ENCODE data around the gene KLHL3. TPM values are rescaled to one million over a fixed set of nuclear protein-coding genes. Genes with fewer than 3 reads are reported as not detected.

KLHL3 gene
- polyA plus RNA-seq, 1 experiment = 1.1 TPM

GRCh38 chr5:137633896-137634295, 102.0 kb downstream of the KLHL3 start:
- no peak for TF ChIP-seq CTCF (IDR thresholded peaks at IDR 0.05; ENCODE audit: insufficient read depth, low read depth, low read length)
- CTCF ChIA-PET = interaction anchor here (1.5 to 2.6 kb wide), 4 partner anchors 26 to 145 kb away, joined by 5 to 18 read pairs (median 8); partner anchors contain the start of gene KLHL3

GRCh38 chr5:137632716-137633115, 103.2 kb downstream of the KLHL3 start:
- Histone ChIP-seq H3K4me3 (ENCODE audit: low read depth, low read length) (no peak overlapping the region), H3K27me3 (ENCODE audit: control insufficient read depth, insufficient read depth, low read length) (no peaks in the 10 kb centered on the region), H3K36me3 (ENCODE audit: control insufficient read depth, insufficient read depth, low read length) (no peaks in the 10 kb centered on the region)
- ChIA-PET POLR2A (no interaction called here), CTCF (interaction anchor here (1.6 kb wide), 1 partner anchor 110 kb away, joined by 6 read pairs; no protein-coding TSS in a partner anchor)
- TF ChIP-seq CTCF (IDR thresholded peaks at IDR 0.05; ENCODE audit: insufficient read depth, low read depth, low read length) = no peak
- DNase-seq (ENCODE audit: low read depth) = no peak

More at GRCh38 chr5:137633896-137634295, 102.0 kb downstream of the KLHL3 start:
- POLR2A ChIA-PET = no interaction called here
- DNase-seq (ENCODE audit: low read depth) = no peak
- Histone ChIP-seq H3K27me3 (ENCODE audit: control insufficient read depth, insufficient read depth, low read length) (no peaks in the 10 kb centered on the region), H3K36me3 (ENCODE audit: control insufficient read depth, insufficient read depth, low read length) (no peaks in the 10 kb centered on the region), H3K4me3 (ENCODE audit: low read depth, low read length) (no peak overlapping the region)

- TF ChIP-seq CTCF (IDR thresholded peaks at IDR 0.05; ENCODE audit: insufficient read depth, low read depth, low read length) = no peak
- Histone ChIP-seq H3K4me3 (ENCODE audit: low read depth, low read length) (no peak overlapping the region), H3K36me3 (ENCODE audit: control insufficient read depth, insufficient read depth, low read length) (no peaks in the 10 kb centered on the region), H3K27me3 (ENCODE audit: control insufficient read depth, insufficient read depth, low read length) (no peaks in the 10 kb centered on the region; the same call in 1 of the 2 replicates)
- ChIA-PET CTCF (interaction anchor here (1.6 to 4.4 kb wide), 4 partner anchors 9 to 111 kb away, joined by 6 to 50 read pairs (median 26); partner anchors contain the start of gene KLHL3), POLR2A (interaction anchor here (0.5 kb wide), 1 partner anchor 430 kb away, joined by 43 read pairs; no protein-coding TSS in a partner anchor)
- DNase-seq (ENCODE audit: low read depth) = no peak
These were observed 104.4 kb downstream of the KLHL3 start for GRCh38 chr5:137631453-137631852.

DNA sequence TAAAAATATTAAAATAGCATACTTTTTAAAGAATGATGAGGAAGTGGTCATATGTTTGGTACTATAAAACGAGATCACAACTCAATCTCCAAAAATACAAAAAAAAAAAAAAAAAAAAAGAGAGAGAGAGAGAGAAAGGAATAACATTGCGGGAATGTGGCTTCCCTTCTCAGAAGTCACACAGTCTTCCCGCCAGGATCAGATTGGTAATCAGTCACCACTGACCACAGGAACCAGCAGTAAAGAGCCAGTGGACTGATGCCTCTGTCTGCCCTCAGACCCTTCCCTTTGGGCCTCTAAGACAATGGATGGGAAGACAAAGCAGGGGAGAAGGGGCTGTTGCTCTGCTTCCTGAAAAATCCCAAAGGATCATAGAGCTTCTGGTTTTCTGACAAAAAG, 104.9 kb downstream of the KLHL3 start:
- no peaks in the 10 kb centered on the region; the same call in 1 of the 2 replicates for H3K27me3 ChIP-seq (ENCODE audit: control insufficient read depth, insufficient read depth, low read length)
- DNase-seq (ENCODE audit: low read depth) = no peak
- ChIA-PET POLR2A (no interaction called here), CTCF (interaction anchor here (0.7 to 4.4 kb wide), 7 partner anchors 10 to 113 kb away, joined by 3 to 141 read pairs (median 14); partner anchors contain the start of gene KLHL3)
- H3K36me3 ChIP-seq (ENCODE audit: control insufficient read depth, insufficient read depth, low read length) = no peaks in the 10 kb centered on the region
- no peak for TF ChIP-seq CTCF (IDR thresholded peaks at IDR 0.05; ENCODE audit: insufficient read depth, low read depth, low read length)
- no peak overlapping the region for H3K4me3 ChIP-seq (ENCODE audit: low read depth, low read length)

DNA sequence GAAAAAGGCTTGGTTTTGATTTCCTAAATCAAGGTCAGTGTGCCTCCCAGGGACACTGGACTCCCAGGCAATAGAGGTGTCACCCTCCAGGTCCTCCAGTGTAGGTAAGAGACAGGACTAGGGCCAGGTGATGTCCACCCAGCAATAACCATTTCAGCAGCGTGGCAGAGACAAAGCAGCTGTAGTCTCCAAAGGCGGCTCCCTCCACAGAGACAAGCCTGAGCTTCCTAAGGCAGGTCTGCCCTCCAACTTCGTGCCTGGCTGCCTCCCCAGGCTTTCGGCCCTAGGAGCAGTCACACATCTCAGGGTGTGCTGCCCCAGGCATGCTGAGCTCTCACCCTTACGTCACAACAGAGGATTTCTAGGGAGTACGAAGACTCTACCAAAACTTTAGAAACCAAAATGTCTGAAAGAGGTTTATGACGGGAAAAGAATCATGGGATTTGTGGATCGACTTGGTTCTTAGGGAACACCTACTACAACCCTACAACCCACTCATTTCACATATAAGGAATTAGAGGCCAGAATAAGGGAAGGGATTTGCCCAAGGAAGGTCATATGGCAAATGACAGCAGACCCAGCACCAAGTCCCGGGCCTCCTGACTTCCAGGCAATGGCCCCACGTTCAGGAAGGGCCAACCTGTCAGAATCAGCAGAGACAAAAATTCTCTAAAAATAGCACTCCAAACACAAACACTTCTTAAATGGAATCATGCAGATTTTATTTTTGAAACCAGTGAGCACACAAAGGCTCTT, 105.5 kb downstream of the KLHL3 start:
- Histone ChIP-seq H3K4me3 (ENCODE audit: low read depth, low read length) (no peak overlapping the region), H3K27me3 (ENCODE audit: control insufficient read depth, insufficient read depth, low read length) (no peaks in the 10 kb centered on the region; the same call in 1 of the 2 replicates), H3K36me3 (ENCODE audit: control insufficient read depth, insufficient read depth, low read length) (no peaks in the 10 kb centered on the region)
- TF ChIP-seq CTCF (IDR thresholded peaks at IDR 0.05; ENCODE audit: insufficient read depth, low read depth, low read length) = no peak
- ChIA-PET POLR2A (no interaction called here), CTCF (interaction anchor here (0.7 to 4.4 kb wide), 23 partner anchors 10 to 504 kb away, joined by 3 to 141 read pairs (median 6); partner anchors contain the start of genes KLHL3 and SPOCK1)
- DNase-seq (ENCODE audit: low read depth) = no peak

Data from BJ (cell line).